ENCODE data around the gene SMAD9.

Gene SMAD9

DNA sequence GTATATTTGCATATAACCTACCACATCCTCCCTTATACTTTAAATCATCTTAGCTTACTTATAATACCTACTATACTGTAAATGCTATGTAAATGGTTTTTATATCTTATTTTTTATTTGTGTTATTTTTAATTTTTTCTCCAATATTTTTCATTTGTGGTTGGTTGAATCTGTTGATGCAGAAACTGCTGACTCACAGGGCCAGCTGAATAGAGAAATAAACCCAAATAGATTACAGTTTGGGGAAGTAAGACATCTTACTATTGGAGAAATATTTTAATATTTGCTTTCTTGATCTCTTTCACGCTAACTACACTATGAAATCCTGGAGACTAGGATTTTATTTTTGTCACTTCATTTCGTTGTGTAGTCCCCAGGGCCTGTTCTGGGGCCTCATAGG lies 7.1 kb downstream of the SMAD9 start:
- no peak for TF ChIP-seq ZFX (IDR thresholded peaks at IDR 0.05)
- TF ChIP-seq, protein P1, sequence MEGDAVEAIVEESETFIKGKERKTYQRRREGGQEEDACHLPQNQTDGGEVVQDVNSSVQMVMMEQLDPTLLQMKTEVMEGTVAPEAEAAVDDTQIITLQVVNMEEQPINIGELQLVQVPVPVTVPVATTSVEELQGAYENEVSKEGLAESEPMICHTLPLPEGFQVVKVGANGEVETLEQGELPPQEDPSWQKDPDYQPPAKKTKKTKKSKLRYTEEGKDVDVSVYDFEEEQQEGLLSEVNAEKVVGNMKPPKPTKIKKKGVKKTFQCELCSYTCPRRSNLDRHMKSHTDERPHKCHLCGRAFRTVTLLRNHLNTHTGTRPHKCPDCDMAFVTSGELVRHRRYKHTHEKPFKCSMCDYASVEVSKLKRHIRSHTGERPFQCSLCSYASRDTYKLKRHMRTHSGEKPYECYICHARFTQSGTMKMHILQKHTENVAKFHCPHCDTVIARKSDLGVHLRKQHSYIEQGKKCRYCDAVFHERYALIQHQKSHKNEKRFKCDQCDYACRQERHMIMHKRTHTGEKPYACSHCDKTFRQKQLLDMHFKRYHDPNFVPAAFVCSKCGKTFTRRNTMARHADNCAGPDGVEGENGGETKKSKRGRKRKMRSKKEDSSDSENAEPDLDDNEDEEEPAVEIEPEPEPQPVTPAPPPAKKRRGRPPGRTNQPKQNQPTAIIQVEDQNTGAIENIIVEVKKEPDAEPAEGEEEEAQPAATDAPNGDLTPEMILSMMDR (conservative IDR thresholded peaks at IDR 0.05), result no peak
- H3K27ac ChIP-seq, result no peak overlapping the region

DNA sequence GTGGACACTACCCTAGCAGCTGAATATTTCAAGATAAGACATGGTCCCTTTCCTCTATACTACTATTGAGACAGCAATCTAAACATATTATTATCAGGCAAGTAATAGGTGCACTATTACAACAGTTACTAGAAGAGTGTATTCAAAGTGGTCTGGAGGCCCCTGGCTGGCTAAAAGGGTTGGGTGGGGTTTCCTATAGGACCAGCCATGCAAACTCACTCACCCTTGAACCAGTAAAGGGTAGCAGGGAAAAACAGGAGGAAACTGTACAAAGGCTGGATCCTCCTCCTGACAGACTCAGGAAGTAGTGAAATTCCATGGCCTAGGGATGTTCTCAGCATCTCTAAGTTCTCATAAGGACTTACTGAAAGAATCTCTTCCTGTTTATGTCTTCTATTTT lies 7.7 kb downstream of the SMAD9 start:
- TF ChIP-seq, protein P1 (conservative IDR thresholded peaks at IDR 0.05), result no peak
- TF ChIP-seq ZFX (IDR thresholded peaks at IDR 0.05), result no peak
- no peak overlapping the region for H3K27ac ChIP-seq

DNA sequence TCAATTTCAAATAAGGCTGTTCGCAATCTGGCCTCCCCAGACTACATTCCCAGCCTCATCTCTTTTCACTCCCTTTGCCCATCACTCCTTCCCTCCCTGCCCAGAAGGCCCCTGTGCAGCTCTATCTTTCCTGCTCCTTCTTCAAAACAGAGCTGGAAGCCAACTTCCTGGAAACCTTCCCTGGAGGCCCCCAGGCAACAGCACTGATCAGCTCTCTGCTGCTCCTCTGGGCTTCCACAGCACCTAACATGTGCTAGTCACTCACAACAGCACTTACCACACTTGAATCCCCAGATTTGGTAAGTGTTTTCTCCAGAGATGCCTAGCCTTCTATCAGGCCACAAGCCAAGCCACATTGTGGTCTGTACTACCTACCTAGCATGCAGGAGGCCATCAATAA lies 9.5 kb downstream of the SMAD9 start:
- no peak overlapping the region for H3K27ac ChIP-seq
- TF ChIP-seq, protein P1 (conservative IDR thresholded peaks at IDR 0.05), result no peak
- no peak for TF ChIP-seq ZFX (IDR thresholded peaks at IDR 0.05)

DNA sequence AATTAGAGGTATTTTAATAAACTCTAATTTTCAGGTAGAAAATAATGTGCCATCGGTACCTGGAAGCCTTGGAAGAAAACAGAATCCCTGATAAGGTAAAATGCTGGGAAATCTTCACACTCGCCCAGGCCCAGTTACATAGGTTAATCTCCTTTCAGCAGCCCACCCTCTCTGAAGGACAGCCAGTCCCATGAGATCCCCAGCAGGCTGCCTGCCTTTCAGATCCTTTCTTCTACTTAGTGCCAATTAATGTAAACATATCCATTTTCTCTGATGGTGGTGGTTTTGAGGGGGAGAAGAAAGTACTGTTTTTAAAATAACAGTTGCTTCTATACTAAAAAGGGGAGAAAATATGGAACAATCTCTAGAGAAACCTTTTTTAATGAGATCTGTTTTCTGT lies 12.2 kb downstream of the SMAD9 start:
- peak overlapping the region; percentile 47 for H3K27ac ChIP-seq
- TF ChIP-seq, protein P1 (conservative IDR thresholded peaks at IDR 0.05), result no peak
- TF ChIP-seq ZFX (IDR thresholded peaks at IDR 0.05), result no peak

DNA sequence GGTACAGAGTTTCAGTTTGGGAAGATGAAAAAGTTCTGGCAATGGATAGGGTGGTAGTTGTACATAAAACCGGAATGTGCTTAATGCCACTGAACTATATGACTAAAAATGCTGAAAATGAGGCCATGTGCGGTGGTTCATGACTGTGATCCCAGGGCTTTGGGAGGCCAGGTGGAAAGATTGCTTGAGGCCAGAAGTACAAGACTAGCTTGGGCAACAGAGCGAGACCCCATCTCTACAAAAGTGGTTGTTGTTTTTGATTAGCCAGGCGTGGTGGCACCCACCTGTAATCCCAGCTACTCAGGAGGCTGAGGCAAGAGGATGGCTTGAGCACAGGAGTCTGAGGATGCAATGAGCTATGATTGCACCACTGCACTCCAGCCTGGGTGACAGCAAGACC lies 12.8 kb downstream of the SMAD9 start:
- H3K27ac ChIP-seq, result peak overlapping the region; percentile 47

DNA sequence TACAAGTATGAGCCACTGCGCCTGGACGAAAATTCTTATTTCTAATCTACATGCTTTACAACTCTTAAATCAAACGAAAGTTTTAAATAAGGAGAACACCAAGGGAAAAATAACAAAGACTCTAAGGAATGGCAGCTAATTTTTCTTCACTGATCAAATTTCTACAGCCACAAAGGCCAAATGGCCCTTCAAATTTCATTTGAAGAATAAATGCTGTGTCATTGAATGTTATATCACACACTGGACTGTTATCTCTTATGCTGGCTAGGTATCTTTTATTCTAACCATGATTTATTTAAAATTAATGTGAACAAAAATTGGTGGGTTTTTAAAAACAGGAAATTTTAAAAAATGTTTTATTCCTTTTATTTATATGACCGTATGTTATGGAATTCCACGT lies 14.1 kb downstream of the SMAD9 start:
- no peak overlapping the region for H3K27ac ChIP-seq
- TF ChIP-seq ZFX (IDR thresholded peaks at IDR 0.05), result no peak
- TF ChIP-seq, protein P1 (conservative IDR thresholded peaks at IDR 0.05), result no peak

More for the DNA sequence above, 12.8 kb downstream of the SMAD9 start:
- no peak for TF ChIP-seq ZFX (IDR thresholded peaks at IDR 0.05)
- TF ChIP-seq, protein P1 (conservative IDR thresholded peaks at IDR 0.05), result no peak

DNA sequence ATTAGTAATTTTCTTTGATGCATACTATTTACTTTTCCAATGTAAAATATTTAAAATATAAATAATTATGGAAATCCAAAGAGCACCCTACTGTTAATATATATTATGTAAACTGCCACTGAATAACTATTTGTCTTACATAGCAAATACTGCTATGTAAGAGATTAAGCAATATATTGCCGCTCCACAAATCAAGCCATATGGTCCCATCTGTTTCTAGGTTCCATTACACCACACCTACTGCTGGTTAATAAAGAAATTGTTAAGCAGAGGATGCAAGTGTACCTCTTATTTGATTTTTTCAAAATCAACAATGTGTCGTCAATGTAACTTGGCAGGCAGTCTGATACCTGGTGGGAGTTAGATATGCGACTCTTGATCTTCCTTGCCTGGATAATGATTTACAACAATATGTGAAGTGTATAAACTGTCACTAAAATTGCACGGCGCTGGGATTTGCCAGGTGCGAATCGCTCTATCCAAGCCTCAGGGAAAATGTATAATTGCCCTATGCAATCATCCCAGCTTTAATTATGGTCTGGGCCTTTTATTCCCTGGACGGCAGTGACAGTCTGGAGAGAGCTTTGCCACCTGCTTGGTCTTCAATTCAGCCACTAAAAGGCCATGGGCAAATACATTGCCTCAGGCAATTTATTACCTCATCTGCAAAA lies 16.0 kb downstream of the SMAD9 start:
- no peak overlapping the region for H3K27ac ChIP-seq
- no peak for TF ChIP-seq ZFX (IDR thresholded peaks at IDR 0.05)
- TF ChIP-seq, protein P1 (conservative IDR thresholded peaks at IDR 0.05), result no peak

Measured in C4-2B (cell line).